CD1c-positive myeloid dendritic cell (primary cell): ENCODE data around the gene MCF2L2.
"Not testable (repeated sequence)": the region's sequence is repeated elsewhere in the genome, so short reads cannot be mapped to it uniquely, and the experiment has no call there.

Experiments
- DNase-seq: peaks from one replicate; pipeline ENCODE4 v3.0.0-alpha.2; 2016; ENCODE audit errors: extremely low spot score

The MCF2L2 gene

GRCh38 chr3:183396662-183397391 lies 31.6 kb downstream of the MCF2L2 start:
- no peak for DNase-seq

GRCh38 chr3:183394150-183394549 lies 34.3 kb downstream of the MCF2L2 start:
- DNase-seq, result no peak

GRCh38 chr3:183393625-183394024 lies 34.8 kb downstream of the MCF2L2 start:
- no peak for DNase-seq

GRCh38 chr3:183392186-183393034 lies 36.0 kb downstream of the MCF2L2 start:
- DNase-seq, result no peak

GRCh38 chr3:183391460-183391859 lies 37.0 kb downstream of the MCF2L2 start:
- DNase-seq, result no peak

- no peak for DNase-seq
These were observed 37.6 kb downstream of the MCF2L2 start for GRCh38 chr3:183390844-183391243.

GRCh38 chr3:183388213-183388895 lies 40.1 kb downstream of the MCF2L2 start:
- DNase-seq, result no peak

GRCh38 chr3:183387797-183388196 lies 40.6 kb downstream of the MCF2L2 start:
- DNase-seq, result no peak

GRCh38 chr3:183386651-183387050 lies 41.8 kb downstream of the MCF2L2 start:
- DNase-seq, result no peak

- peak; percentile 88 for DNase-seq
These were observed 42.5 kb downstream of the MCF2L2 start for GRCh38 chr3:183385698-183386613.

GRCh38 chr3:183381673-183382072 lies 46.7 kb downstream of the MCF2L2 start:
- DNase-seq, result peak; percentile 93

GRCh38 chr3:183381179-183381578 lies 47.2 kb downstream of the MCF2L2 start:
- peak; percentile 86 for DNase-seq

- DNase-seq, result no peak
These were observed 49.5 kb downstream of the MCF2L2 start for GRCh38 chr3:183378951-183379350.

- DNase-seq, result peak; percentile 30
These were observed 49.9 kb downstream of the MCF2L2 start for GRCh38 chr3:183378545-183378944.

GRCh38 chr3:183378008-183378407 lies 50.4 kb downstream of the MCF2L2 start:
- no peak for DNase-seq

- DNase-seq, result peak; percentile 82
These were observed 51.0 kb downstream of the MCF2L2 start for GRCh38 chr3:183377307-183377959.

GRCh38 chr3:183375787-183376186 lies 52.6 kb downstream of the MCF2L2 start:
- peak; percentile 93 for DNase-seq

GRCh38 chr3:183375337-183375736 lies 53.1 kb downstream of the MCF2L2 start:
- DNase-seq, result no peak

- DNase-seq, result no peak
These were observed 55.5 kb downstream of the MCF2L2 start for GRCh38 chr3:183372911-183373310.

GRCh38 chr3:183371600-183371968 lies 56.8 kb downstream of the MCF2L2 start:
- not testable (repeated sequence) for DNase-seq

- peak; percentile 37 for DNase-seq
These were observed 58.0 kb downstream of the MCF2L2 start for GRCh38 chr3:183370391-183370790.
